Fibroblast of skin of right biceps (primary cell): ENCODE measurements around the gene MSI1.
"Not testable (repeated sequence)": the region's sequence is repeated elsewhere in the genome, so short reads cannot be mapped to it uniquely, and the experiment has no call there.

Source experiments
- DNase-seq: peaks from one replicate; pipeline ENCODE4 v3.0.0-alpha.2; 2013

Gene MSI1

GRCh38 chr12:120353556-120354317 lies 15.2 kb downstream of the MSI1 start:
- DNase-seq: no peak

- DNase-seq: no peak
Observed at GRCh38 chr12:120353136-120353535, 15.8 kb downstream of the MSI1 start.

- peak; percentile 74 for DNase-seq
Observed at GRCh38 chr12:120352117-120352516, 16.8 kb downstream of the MSI1 start.

- no peak for DNase-seq
Observed at GRCh38 chr12:120350576-120351350, 18.2 kb downstream of the MSI1 start.

DNA sequence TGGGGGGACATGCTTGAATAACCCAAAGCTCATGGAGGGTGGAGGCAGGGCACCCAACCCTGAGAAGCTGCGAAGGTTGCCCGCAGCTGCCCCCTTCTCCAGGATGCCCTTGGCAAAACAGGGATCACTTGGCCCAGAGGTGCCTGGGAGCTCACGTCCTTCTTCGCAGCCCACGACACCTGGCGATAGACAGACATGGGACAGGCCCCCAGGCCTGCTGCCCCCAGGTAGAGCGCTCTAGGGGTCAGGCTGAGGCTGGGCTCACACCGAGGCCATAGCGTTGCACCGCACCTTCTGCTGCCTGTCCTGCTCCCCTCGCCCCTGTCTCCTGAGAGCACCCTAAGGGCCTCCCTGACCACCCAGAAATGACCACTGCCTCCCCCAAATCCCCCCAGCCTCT lies 21.2 kb downstream of the MSI1 start:
- no peak for DNase-seq

DNA sequence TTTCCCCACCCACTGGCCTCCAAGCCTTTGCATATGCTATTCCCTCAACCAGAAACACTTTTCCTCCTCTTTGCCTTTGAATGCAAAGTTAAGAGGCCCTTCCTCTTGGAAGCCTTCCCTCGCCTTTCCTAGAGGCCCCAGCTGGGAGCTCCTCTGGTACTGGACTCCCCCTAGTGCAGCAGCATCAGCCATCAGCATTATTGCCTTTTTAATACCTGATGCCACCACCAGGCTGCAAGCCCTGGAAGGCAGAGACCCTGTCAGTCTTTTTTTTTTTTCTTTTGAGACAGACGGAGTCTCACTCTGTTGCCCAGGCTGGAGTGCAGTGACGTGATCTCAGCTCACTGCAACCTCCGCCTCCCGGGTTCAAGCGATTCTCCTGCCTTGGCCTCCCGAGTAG lies 22.3 kb downstream of the MSI1 start:
- no peak for DNase-seq

DNA sequence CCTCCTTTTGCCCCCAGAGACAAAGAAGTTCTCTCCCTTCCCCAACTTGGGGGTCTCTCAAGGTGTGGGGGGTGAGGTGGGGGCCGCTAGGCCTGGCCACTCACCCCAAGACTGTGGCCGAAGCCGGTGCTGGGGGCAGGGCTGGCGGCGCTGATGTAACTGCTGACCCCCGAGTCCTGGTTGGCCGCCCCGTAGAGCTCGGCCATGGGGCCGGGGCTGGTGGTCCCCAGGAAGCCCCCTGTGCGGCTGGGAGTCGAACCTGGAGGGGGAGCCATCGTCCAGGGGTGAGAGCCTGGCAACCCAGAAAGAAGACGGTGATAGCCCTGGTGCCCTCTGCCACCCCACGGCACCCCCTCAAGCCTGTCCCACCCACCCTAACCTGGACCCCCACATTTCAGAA lies 22.9 kb downstream of the MSI1 start:
- DNase-seq: no peak

DNA sequence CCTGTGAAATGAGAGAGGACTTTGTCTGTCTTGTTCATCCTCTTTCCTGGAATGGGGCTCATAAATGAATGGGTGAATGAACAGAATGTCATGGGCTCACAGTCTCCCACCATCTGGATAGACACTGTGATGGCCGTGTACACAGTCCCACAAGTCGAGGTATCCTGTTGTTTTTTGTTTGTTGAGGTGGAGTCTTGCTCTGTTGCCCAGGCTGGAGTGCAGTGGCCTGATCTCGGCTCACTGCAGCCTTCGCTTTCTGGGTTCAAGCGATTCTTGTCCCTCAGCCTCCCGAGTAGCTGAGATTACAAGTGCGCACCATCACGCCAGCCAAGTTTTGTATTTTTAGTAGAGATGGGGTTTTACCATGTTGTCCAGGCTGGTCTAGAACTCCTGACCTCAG lies 25.3 kb downstream of the MSI1 start:
- no peak for DNase-seq

GRCh38 chr12:120343039-120343537 lies 25.9 kb downstream of the MSI1 start:
- no peak for DNase-seq

- no peak for DNase-seq
Observed at GRCh38 chr12:120342175-120343038, 26.6 kb downstream of the MSI1 start.

- DNase-seq: no peak
Observed at GRCh38 chr12:120339256-120339655, 29.7 kb downstream of the MSI1 start.

DNA sequence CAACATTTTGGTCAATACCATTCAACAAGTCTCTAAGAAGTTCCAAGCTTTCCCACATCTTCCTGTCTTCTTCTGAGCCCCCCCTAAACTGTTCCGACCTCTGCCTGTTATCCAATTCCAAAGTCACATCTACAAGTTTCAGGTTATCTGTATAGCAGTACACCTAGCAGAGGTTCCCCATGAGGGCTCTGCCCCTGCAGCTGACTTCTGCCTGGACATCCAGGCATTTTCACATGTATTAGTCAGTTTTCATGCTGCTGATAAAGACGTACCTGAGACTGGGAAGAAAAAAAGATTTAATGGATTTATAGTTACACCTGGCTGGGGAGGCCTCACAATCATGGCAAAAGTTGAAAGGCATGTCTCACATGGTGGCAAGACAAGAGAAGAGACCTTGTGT lies 31.2 kb downstream of the MSI1 start:
- DNase-seq: no peak

DNA sequence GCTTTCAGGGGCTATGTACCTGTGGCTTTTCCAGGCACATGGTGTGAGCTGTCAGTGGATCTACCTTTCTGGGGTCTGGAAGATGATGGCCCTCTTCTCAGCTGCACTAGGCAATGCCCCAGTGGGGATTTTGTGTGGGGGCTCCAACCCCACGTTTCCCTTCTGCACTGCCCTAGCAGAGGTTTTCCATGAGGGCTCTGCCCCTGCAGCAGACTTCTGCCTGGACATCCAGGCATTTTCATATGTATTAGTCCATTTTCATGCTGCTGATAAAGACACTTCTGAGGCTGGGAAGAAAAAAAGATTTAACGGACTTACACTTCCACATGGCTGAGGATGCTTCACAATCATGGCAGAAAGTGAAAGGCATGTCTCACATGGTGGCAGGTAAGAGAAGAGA lies 32.6 kb downstream of the MSI1 start:
- DNase-seq: not testable (repeated sequence)

- peak; percentile 47 for DNase-seq
Observed at GRCh38 chr12:120335447-120335846, 33.5 kb downstream of the MSI1 start.

GRCh38 chr12:120332523-120332922 lies 36.4 kb downstream of the MSI1 start:
- DNase-seq: no peak

DNA sequence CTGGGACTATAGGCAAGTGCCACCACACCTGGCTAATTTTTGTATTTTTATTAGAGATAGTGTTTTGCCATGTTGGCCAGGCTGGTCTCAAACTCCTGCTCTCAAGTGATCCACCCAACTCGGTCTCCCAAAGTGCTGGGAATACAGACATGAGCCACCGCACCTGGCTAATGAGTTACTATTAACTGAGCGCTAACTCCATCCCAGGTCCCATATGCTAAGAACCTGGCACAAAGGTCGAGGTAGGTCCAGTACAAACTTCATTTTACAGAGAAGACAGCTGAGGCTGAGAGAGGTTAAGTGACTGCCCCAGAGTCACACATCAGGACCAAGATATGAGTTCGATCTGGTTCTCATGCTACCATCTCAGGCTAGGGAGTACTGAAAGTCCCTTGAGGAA lies 36.9 kb downstream of the MSI1 start:
- no peak for DNase-seq

DNA sequence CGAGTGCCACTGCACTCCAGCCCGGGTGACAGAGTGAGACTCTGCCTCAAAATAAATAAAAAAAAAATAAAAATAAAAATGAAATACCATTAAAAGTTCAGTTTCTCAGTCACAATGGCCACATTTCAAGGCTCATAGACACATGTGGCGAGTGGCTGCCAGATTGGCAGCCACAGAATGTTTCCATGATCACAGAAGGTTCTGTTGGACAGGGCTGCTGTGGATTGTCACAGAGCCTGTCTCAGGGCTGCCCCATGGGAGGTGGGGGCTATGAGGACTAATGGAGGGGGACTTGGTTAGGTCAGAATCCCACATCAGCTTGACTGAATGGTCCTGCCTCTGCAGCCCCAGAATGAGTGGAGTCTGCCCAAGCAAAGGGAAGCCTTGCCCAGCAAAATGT lies 37.6 kb downstream of the MSI1 start:
- no peak for DNase-seq

GRCh38 chr12:120328228-120328627 lies 40.7 kb downstream of the MSI1 start:
- DNase-seq: no peak

- DNase-seq: no peak
Observed at GRCh38 chr12:120327593-120327992, 41.4 kb downstream of the MSI1 start, which contains the start of gene PLA2G1B. PLA2G1B (minus strand) TSS chr12:120327779; CDS start chr12:120327753, 26 bp downstream.

DNA sequence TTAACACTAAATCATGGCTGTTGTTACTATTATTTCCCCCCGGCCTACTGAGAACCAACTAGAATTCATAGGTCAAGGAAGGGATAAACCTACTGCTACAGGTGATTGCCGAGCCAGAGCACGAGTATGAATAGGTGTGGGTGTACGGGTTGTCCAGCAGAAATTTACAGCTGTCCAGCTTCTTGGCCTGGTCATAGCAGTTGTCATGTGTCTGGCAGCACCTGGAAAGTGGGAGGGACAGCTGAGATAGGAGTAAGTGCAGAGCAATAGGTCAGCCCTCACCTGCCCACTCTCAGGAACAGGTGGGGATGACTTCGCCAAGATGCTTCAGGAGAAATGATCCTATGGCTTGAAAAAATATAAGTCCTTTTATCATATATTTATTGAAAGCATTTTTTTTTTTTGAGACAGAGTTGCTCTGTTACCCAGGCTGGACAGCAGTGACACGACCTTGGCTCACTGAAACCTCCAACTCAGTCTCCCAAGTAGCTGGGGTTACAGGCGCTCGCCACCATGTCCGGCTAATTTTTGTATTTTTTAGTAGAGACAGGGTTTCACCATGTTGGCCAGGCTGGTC lies 44.0 kb downstream of the MSI1 start:
- no peak for DNase-seq

GRCh38 chr12:120323772-120324171 lies 45.2 kb downstream of the MSI1 start:
- no peak for DNase-seq

DNA sequence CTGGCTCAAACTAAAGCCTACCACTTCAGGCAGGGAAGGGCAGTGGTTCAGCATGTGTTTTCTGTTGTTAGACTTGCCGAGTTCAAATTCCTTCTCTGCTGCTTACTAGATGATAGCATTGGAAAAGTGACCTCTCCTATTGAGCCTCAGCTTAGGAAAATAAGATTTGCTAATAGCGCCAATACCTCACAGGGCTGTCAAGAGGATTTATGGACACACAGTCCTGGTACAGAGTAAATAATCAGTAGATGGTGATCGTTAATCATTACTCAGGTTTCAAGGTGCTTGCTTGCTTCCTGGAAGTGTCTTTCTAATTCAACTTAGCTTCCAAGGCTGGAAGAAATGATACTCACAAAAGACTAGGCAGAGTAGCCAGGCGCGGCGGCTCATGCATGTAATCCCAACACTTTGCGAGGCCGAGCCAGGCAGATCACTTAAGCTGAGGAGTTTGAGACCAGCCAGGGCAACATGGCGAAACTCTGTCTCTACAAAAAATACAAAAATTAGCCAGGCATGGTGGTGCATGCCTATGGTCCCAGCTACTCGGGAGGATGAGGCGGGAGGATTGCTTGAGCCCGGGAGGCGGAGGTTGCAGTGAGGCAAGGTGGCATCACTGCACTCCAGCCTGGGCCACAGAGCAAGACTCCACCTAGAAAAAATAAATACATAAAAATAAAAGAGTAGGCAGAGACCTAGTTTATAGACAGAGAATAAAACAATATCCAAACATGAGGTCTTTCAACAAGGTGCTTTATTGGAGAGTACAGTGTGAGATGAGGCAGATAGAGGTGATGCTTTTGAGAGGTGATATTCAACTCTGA lies 47.4 kb downstream of the MSI1 start:
- no peak for DNase-seq
